IMR-90 (cell line): ENCODE measurements around the gene SAXO1.
"Not testable (repeated sequence)": the region's sequence is repeated elsewhere in the genome, so short reads cannot be mapped to it uniquely, and the experiment has no call there.

Experiments used
- CTCF ChIP-seq: conservative IDR thresholded peaks from 2 replicates; pipeline ENCODE4 v1.5.1; 2012; ENCODE audit warnings: mild to moderate bottlenecking, low read depth, low read length, improper control_type of control experiment
- POLR2A ChIP-seq: IDR thresholded peaks from 2 replicates; pipeline ENCODE4 v1.6.1; 2012; ENCODE audit warnings: mild to moderate bottlenecking, low read depth, low read length
- RAD21 ChIP-seq: IDR thresholded peaks from 2 replicates; pipeline ENCODE4 v1.6.1; 2012; ENCODE audit warnings: low read length, improper control_type of control experiment
- SMC3 ChIP-seq: fragments of 150-350 bp; IDR thresholded peaks from 2 replicates; pipeline ENCODE4 v1.6.1; 2016; ENCODE audit warnings: low read depth, mild to moderate bottlenecking, antibody characterized with exemption, low read length, moderate library complexity

DNA sequence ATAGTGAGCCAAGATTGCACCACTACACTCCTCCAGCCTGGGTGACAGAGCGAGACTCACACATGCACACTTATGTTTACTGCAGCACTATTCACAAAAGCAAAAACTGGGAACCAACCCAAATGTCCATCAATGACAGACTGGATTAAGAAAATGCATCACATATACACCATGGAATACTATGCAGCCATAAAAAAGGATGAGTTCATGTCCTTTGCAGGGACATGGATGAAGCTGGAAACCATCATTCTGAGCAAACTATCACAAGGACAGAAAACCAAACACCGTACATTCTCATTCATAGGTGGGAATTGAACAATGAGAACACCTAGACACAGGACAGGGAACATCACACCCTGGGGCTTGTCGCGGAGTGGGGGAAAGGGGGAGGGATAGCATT is 41.8 kb downstream of the SAXO1 start:
- not testable (repeated sequence) for TF ChIP-seq CTCF, SMC3, POLR2A, RAD21
